Neural cell (in vitro differentiated cells): ENCODE data around the gene NRIP3.

Experiments used
- EP300 ChIP-seq: fragments of 450-650 bp; conservative IDR thresholded peaks from 2 replicates; pipeline ENCODE4 v1.6.1; 2014; ENCODE audit warnings: antibody characterized with exemption, mild to moderate bottlenecking, moderate library complexity; ENCODE audit not compliant: poor library complexity, severe bottlenecking
- EZH2 ChIP-seq: fragments of 200-600, 300-800 bp; shearing (Covaris generic), sonication (generic); IDR thresholded peaks from 2 replicates; pipeline ENCODE4 v1.6.1; 2014; ENCODE audit warnings: antibody characterized with exemption, low read length, borderline replicate concordance, mild to moderate bottlenecking; ENCODE audit not compliant: insufficient read depth, poor library complexity, severe bottlenecking
- MXI1 ChIP-seq: fragments of 450-650 bp; conservative IDR thresholded peaks from 2 replicates; pipeline ENCODE4 v1.6.1; 2014; ENCODE audit warnings: antibody characterized with exemption, mild to moderate bottlenecking; ENCODE audit not compliant: poor library complexity, severe bottlenecking
- POLR2AphosphoS5 ChIP-seq: IDR thresholded peaks from 2 replicates; pipeline ENCODE4 v1.6.1; 2012
- RAD21 ChIP-seq: fragments of 450-650 bp; conservative IDR thresholded peaks from 2 replicates; pipeline ENCODE4 v1.6.1; 2014; ENCODE audit warnings: antibody characterized with exemption, mild to moderate bottlenecking, moderate library complexity
- REST ChIP-seq: IDR thresholded peaks from 2 replicates; pipeline ENCODE4 v1.6.1; 2012; ENCODE audit warnings: borderline replicate concordance
- TAF1 ChIP-seq: IDR thresholded peaks from 2 replicates; pipeline ENCODE4 v1.6.1; 2012; ENCODE audit warnings: low read depth
- TF ChIP-seq, protein P1 (sequence below): fragments of 450-650 bp; IDR thresholded peaks from 2 replicates; pipeline ENCODE4 v1.5.1; 2014; ENCODE audit warnings: antibody characterized with exemption, mild to moderate bottlenecking, moderate library complexity; ENCODE audit not compliant: poor library complexity, severe bottlenecking

- TF ChIP-seq TAF1 (no peak), REST (no peak), EZH2 (no peak), RAD21 (no peak), EP300 (no peak), MXI1 (no peak), POLR2AphosphoS5 (no peak)
- TF ChIP-seq, protein P1, sequence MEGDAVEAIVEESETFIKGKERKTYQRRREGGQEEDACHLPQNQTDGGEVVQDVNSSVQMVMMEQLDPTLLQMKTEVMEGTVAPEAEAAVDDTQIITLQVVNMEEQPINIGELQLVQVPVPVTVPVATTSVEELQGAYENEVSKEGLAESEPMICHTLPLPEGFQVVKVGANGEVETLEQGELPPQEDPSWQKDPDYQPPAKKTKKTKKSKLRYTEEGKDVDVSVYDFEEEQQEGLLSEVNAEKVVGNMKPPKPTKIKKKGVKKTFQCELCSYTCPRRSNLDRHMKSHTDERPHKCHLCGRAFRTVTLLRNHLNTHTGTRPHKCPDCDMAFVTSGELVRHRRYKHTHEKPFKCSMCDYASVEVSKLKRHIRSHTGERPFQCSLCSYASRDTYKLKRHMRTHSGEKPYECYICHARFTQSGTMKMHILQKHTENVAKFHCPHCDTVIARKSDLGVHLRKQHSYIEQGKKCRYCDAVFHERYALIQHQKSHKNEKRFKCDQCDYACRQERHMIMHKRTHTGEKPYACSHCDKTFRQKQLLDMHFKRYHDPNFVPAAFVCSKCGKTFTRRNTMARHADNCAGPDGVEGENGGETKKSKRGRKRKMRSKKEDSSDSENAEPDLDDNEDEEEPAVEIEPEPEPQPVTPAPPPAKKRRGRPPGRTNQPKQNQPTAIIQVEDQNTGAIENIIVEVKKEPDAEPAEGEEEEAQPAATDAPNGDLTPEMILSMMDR: no peak
Measured at GRCh38 chr11:9028581-9028980, 24.8 kb upstream of the NRIP3 start.
